Coronary artery (tissue), 2 donors: ENCODE results near the gene PLEKHA7.

ENCODE experiments used
- DNase-seq: peaks from one replicate; pipeline ENCODE4 v3.0.0-alpha.2; 2017; ENCODE audit warnings: low spot score
- H3K27ac ChIP-seq, 2 donors: fragments of 200-600 bp; sonication (generic); one replicate each; pipeline ENCODE4 v1.5.1; 2016 to 2019
- H3K4me3 ChIP-seq: fragments of 200-600 bp; sonication (generic); 2 replicates; pipeline ENCODE4 v1.5.1; 2016; ENCODE audit warnings: mild to moderate bottlenecking, moderate library complexity
- CTCF ChIP-seq: fragments of 200-600 bp; sonication (generic); IDR thresholded peaks from one replicate; pipeline ENCODE4 v1.5.1; 2019; ENCODE audit warnings: antibody characterized with exemption

PLEKHA7 gene

DNA sequence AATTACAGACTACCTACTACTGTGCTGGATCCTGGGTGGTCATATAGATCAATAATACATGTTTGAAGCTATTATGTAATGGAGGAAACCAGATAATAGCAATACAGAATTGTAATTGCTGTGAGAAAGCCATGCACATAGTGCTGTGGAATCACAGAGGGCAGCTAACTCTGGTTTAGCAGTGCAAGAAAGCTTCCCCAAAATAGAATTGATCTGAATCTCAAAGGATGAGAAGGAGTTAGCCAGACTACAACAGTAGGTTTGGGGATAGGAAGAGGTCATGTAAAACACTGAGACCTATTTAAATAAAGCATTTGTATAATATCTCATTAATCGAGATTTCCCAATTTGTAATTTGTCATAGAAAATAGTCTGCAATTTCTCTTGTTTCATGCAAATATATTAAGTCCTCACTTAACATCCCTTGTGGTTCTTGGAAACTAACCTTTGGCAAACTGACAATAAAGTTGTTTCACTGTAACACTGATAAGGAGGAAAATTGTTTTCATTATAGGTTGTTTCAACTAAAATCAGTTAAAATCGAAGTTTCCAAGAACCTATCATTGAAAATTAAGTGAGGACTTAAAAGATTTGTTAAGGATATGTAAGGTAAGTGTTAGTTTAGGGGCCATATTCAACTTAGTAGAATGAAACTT, 268.1 kb downstream of the PLEKHA7 start:
- no peak overlapping the region for H3K27ac ChIP-seq
- no peak for DNase-seq
- no peak overlapping the region for H3K4me3 ChIP-seq
- no peak for TF ChIP-seq CTCF

DNA sequence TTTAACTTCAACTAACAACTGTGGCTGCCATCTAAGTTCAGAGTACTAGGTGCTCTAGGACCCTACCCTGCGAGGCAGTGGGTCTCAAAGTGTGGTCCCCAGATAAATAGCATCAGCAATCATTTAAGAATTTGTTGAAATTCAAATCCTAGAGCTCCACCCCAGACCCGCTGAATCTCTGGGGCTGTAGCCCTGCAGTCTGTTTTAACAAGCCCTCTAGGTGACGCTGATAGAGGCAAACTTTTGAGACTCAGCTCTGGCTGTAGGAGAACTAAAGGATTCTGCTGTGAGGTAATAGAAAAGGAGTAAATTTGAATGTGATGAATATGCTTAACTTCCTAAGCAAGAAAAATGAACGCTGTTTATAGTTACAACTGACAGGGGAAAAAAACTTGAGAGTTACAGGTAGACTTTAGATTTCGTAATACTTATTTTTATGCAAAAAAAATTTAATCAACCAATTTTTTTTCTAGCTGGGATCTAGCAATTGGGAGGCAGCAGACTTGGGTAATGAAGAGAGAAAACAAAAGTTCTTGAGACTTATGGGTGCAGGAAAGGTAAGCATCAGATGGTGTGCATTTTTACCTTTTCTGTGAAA, 270.0 kb downstream of the PLEKHA7 start:
- TF ChIP-seq CTCF: no peak
- no peak overlapping the region for H3K4me3 ChIP-seq
- no peak overlapping the region for H3K27ac ChIP-seq
- no peak for DNase-seq

DNA sequence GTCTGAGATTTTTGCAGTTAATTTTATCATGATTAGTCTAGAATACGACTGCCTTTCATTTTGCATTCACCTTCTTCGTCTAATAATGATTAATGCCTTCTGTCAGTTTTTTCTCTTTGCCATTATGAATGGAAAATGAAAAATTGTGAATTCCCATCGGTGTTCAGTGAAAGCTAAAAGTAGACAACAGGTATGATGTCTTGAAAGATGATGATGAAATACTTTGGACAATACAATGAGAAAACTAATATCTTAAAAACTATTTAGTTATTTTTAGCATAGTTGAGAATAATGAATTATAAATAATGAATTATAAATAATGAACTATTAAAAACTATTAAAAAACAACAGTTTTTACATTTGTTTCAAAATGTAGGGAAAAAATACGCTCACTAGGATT, 270.7 kb downstream of the PLEKHA7 start:
- no peak for DNase-seq
- TF ChIP-seq CTCF: no peak
- Histone ChIP-seq H3K4me3 (no peak overlapping the region), H3K27ac (no peak overlapping the region)

DNA sequence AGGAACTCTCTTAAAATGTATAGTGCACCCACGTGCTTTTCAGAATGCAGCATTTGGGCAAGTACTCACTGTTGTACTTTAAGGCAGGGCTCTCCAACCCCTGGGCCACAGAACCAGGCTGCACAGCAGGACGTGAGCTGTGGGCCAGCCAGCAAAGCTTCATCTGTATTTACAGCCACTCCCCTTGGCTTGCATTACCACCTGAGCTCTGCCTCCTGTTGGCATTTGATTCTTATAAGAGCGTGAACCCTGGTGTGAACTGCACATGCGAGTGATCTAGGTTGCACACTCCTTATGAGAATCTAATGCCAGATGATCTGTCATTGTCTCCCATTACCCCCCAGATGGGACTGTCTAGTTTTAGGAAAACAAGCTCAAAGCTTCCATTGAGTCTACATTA, 272.7 kb downstream of the PLEKHA7 start:
- no peak for TF ChIP-seq CTCF
- DNase-seq: no peak
- Histone ChIP-seq H3K4me3 (peak overlapping the region; percentile 38), H3K27ac (no peak overlapping the region)

GRCh38 chr11:16738947-16739815, 275.0 kb downstream of the PLEKHA7 start:
- Histone ChIP-seq H3K4me3 (peak overlapping the region; percentile 87), H3K27ac (peak overlapping the region; percentile 92 to 95)
- no peak for TF ChIP-seq CTCF
- no peak for DNase-seq

- no peak for TF ChIP-seq CTCF
- peak within 1 kb of the TSS; percentile 92 to 95 for H3K27ac ChIP-seq
- peak; percentile 98 for DNase-seq
- peak within 1 kb of the TSS; percentile 87 for H3K4me3 ChIP-seq
Measured at GRCh38 chr11:16738193-16738946, 275.8 kb downstream of the PLEKHA7 start, which contains the start of gene C11orf58. Gene C11orf58 (plus strand): TSS chr11:16738647. CDS start chr11:16738779, 132 bp downstream.
